HG03575 (cell line): Measurements from ENCODE around the gene SHLD2.
"Not testable (repeated sequence)": the region's sequence is repeated elsewhere in the genome, so short reads cannot be mapped to it uniquely, and the experiment has no call there.

Experiments used
- ATAC-seq: cut with Tn5 transposase; IDR thresholded peaks from one replicate; pipeline ENCODE4 v1.9.1; 2021; ENCODE audit not compliant: unreplicated experiment, insufficient number of reproducible peaks, low FRiP score; ENCODE audit errors: extremely low read depth

SHLD2 gene

DNA sequence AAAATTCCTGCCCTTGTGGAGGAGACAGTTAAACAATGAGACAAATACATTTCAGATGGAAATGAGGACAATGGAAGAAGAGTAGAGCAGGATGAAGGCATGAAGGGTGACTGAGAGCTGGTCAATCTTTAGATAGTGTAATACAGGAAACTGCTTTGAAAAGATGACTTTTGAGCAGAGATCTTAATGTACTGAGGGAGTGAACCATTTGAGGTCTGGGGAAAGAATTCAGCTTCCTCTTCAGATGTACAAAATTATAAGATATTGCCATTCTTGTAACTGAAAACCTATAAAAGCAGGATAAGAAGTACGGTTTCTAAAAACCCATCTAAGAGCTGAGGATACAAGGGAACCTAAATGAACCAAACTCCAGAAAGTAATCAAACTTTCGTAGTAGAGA lies 38.9 kb downstream of the SHLD2 start:
- not testable (repeated sequence) for ATAC-seq

DNA sequence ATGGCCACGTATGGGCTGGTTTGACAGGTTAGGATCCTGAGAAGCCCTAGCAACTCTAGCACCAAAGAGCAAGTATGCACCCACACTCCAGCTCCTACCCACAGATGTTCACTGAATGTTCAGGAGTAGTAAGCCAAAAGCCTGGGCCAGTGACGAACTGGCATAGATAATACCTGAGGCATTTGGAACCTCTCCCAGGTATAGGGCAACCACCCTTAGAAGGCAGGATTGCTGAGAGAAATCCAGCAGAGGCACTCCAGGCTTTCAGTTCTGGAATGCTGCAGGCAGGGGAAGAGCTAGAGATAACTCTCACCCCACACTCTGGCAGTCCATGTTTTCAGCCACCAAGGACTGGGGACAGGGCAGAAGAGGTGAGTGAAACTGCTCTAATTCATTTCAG lies 39.4 kb downstream of the SHLD2 start:
- ATAC-seq: not testable (repeated sequence)

DNA sequence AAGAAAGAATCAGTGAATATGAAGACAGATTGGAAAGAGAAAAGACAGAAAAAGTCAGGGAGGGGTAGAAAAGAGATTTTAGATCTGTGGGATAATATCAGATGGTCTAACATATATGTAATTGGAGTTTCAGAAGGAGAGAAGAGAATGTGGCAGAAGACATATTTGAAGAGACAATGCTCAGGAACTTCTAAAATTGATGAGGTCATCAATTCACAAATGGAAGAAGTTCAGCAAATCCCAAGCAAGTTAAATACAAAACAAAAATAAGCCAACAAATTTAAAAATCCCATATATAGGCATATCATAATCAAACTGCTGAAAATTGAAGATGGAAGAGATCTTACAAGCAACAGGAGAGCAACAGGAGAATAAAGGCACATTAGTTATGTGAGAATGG lies 42.5 kb downstream of the SHLD2 start:
- ATAC-seq: not testable (repeated sequence)

DNA sequence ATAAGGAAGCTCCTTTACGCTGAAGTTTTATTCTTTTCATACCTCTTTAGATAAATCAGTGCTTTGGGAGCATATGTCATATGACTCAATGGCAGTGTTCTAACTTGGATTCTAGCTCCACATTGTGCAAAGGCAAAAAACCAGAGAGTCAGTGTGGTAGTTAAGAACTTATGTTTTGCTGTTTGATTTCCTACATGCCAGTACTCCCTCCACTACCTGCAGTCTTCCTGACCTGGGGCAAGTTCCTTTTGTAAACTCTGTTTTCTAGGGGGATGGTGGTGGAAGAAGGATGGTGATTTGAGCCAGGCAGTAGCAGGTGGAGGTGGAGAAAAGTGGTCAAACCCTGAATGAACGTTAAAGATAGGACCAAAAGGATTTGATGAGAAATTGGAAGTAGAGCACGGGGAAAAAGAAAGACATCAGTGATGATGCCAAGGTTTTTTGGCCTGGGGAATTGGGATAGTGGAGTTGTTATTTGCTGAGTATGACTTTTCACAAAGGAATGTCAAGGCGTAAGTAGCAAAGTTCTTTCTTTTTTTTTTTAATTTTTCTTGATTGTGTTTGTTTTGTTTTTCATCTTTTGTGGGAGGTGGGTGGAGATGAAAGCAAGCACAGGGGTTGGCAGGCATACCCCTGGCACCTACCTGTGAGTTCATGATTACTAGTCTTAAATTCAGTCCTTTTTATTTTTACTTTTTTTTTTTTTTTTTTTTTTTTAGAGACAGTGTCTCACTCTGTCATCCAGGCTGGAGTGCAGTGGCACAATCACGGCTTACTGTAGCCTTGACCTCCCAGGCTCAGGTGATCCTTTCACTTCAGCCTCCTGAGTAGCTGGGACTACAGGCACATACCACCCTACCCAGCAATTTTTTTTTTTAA lies 47.5 kb downstream of the SHLD2 start:
- not testable (repeated sequence) for ATAC-seq

DNA sequence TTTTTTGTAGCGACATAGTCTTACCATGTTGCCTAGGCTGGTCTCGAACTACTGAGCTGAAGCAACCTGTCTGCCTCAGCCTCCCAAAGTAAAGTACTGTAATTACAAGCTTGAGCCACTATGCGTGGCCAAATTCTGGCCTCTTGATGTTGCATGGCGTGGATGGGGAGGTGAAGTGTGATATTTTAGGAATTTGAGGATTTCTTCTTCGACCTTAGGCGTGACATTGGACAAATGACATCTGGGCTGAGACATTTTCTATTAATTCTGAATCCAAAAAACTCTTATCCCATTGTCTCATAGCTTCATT lies 48.1 kb downstream of the SHLD2 start:
- not testable (repeated sequence) for ATAC-seq

DNA sequence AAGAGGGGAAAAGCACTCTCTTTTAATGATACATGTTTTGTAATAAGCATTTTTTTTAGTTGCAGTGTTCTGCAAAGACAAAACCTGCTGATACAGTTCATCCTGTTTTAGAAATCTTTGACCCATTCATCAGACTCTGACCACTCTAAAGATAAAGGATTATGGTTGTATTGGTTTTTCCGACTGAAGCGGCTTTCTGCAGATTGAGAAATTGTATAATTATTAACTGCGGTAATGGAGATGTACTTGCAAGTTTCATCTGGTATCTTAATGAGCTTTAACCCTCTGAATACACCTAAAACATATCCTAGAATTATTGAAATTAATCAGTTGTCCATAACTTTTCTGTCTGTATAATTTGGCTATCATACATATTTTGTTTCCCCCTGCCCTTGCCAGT lies 50.6 kb downstream of the SHLD2 start:
- not testable (repeated sequence) for ATAC-seq

DNA sequence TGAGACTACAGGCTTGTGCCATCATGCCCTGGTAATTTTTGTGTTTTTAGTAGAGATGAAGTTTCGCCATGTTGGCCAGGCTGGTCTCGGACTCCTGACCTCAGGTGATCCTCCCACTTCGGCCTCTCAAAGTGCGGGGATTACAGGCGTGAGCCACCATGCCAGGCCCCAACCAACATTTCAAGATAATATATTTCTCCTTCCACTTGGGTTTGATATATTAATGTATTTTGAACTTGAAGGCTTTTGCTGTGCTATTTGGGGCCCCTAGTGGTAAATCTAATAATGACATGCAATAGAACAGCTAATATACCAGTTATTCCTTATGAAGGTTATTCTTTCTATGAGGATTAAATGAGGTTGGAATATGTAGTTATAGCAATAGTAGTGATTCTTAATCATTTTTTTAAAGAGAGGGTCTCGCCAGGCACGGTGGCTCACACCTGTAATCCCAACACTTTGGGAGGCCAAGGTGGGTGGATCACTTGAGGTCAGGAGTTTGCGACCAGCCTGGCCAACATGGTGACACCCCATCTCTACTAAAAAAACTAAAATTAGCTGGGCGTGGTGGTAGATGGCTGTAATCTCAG lies 54.1 kb downstream of the SHLD2 start:
- ATAC-seq: not testable (repeated sequence)

DNA sequence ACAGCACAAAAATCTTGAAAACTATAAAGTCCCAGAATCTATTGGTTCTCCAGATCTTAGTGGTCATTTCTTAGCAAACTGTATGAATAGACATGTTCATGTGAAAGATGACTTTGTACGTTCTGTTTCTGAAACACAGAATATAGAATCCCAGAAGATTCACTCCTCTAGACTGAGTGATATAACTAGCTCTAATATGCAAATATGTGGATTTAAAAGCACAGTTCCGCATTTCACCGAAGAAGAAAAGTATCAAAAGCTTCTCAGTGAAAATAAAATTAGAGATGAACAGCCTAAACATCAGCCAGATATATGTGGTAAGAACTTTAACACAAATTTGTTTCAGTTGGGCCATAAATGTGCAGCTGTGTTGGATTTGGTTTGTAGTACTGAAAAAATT lies 56.5 kb downstream of the SHLD2 start:
- ATAC-seq: not testable (repeated sequence)

DNA sequence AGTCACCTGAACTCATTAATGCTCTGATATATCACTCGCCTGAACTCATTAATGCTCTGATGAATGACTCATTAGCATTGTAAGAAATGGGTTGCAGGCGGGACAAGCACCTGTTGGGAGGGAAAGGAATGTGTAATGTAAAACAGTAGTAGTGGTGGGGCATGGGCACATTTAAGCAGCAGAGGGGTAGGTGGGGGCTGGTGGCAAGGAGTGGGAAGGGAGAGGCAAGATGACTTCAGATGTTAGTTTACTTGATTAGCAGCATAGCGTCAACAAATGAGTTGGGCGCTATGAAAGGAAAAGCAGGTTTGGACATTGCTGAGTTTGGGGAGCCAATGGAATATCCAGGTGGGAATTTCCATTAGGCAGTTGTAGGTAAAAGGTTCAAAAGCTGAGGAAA lies 61.8 kb downstream of the SHLD2 start:
- ATAC-seq: not testable (repeated sequence)

DNA sequence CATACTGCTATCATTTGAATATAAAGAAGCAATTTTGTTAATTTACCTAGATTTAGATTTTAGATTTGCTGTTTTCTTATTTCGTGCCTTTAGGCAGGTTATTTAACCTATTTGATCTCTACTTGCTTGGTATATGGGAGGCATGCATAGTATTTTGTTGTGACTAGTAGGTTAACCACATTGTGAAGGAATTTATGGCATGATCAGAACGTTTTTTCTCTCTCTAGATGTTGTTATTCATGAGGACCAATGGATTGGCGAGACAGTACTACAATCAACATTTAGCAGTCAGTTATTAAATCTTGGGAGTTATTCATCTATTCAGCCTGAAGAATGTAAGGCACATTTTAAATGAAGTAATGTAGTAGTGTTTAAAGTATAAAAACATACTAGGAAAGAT lies 62.8 kb downstream of the SHLD2 start:
- ATAC-seq: not testable (repeated sequence)

DNA sequence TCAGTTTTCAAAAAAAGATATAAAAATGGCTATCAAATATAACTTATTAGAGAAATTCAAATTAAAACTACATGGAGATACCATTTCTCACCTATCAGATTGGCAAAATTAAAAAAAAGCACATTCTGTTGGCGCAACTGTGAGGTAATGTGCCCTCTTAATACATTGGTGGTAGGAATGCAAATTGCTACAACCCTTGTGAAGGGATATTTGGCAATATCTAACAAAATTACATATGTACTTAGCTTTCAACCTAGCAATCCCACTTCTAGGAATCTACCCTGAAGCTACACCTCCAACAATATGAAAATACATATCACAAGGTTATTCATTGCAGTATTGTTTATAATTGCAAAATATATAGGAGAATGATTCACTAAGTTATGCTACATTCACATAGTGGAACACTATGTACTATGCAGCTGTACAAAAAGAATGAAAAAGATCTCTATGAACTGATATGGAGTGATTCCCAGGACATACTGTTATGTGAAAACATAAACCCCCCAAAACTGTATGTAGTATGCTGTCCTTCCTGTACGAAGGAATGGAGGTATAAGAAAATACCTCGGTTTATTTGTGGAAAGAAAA lies 67.8 kb downstream of the SHLD2 start:
- ATAC-seq: not testable (repeated sequence)

DNA sequence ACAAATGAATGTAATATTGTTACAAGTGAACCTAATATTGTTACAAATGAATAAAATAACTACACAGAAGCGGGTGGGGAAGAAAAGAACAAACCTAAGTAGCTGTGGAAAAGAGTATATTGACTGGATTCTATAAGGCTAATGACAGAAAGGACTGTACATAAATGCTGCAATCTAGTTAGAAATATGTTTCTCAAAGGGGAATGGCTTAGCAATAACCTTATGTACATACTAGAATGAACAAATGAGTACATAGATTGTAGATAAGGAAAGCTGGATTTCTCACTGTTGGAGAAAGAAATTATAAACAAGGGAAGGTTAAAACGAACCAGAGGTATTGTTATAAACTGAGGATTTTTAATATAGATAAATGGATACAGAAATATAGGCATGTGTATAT lies 68.4 kb downstream of the SHLD2 start:
- ATAC-seq: not testable (repeated sequence)

DNA sequence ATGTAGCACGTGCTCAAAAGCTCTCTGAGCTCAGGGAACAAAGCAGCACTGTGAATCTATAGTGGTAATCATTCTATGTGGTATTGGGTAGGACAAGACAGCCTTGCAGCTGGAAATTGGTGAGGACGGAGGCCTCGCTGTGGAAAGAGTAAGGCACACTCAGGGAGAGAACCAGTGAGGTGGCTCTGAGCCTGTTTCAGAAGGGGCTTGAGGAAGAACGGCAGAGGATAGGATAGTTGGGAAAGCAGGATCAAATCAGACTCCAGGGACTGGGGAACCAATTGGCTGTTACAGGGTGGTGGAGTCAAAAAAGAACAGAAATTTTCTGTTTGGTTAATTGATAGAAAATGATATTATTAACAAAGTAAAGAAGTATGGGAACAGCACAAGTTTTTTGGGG lies 74.9 kb downstream of the SHLD2 start:
- ATAC-seq: not testable (repeated sequence)

DNA sequence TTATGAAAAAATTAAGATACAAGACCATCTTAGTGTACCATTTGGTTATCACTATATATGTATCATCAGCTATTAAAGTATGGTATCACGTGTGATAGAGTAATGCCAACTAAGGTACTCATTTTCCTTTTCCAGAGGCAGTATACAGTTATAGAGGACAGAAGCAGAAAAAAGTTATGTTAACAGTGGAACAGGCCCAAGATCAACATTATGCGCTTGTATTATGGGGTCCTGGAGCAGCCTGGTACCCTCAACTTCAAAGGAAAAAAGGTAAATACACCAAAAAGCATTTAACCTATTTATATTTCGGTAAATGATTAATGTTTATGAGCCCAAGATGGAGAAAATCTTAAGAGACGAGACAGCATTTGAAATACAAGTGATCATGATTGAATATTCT lies 75.7 kb downstream of the SHLD2 start:
- ATAC-seq: not testable (repeated sequence)

DNA sequence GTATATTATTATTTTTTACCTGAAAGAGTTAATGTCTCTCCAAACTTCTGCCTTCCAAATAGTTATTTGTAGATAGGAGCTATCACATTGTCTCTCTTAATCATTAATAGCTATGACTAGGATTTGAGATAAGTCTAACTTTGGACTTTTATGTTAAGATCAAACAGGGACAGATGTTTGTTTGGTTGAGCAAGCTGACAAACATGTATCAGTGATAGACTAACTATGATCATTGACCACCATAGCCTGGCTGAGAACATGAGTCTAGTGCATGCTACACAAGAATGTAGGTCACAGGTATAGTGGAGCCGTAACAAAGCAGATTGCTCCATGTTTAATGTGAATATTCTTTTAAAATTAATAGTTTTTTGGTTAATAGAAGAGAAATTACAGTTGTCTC lies 76.7 kb downstream of the SHLD2 start:
- not testable (repeated sequence) for ATAC-seq

DNA sequence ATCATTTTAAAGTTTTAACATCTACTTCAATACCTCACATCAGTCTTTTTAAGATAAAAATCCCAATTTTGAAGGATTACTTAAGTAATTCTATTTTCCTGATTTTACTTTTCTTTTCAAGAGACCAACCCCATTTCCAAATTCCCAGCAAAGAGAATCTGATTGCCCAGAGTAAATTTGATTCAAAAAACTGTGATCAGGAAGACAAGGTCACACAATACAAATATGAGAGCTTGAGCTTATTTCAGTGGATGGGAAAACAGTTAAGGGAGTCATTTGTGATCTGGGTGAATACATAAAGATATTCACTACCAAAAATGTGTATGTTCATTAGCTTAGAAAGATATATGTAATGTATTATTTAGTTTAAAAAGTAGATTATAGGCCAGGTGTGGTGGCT lies 77.2 kb downstream of the SHLD2 start:
- ATAC-seq: not testable (repeated sequence)

DNA sequence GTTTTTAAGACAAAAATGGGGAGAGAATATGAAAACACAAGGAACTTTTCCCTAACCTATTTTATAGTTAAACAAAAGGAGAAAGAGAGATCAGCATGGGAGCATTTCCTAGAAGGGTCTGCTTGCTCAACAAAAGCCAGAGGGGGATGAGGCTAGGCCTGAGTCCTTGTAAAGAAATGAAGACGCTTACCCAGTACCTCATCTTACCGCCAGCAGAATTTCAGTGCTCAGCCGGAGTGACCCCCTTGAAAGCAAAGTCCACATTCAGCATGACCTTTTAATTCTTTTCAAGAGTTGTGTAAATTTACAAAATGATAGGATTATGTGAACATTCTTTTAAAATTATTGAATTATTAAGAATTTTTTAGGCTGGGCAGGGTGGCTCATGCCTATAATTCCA lies 82.6 kb downstream of the SHLD2 start:
- ATAC-seq: not testable (repeated sequence)

DNA sequence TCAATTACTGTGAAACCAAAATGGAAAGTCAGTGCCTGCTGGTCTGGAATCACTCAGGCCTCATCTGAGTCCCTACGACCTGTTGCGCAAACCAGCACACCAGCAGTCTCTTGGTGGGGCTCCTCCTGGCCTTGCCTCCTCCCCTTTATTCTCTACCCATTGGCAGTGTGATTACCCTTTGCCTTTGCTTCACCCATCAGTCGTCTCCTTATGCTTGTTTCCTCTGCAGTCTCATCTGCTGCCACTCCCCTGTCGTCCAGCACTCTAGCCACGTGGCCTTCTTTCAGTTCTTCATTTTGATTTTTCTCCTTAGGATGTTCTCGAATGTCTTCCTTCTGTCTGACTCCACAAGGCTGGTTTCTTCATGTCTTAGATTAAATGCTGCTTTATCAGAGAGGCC lies 89.4 kb downstream of the SHLD2 start:
- ATAC-seq: not testable (repeated sequence)

DNA sequence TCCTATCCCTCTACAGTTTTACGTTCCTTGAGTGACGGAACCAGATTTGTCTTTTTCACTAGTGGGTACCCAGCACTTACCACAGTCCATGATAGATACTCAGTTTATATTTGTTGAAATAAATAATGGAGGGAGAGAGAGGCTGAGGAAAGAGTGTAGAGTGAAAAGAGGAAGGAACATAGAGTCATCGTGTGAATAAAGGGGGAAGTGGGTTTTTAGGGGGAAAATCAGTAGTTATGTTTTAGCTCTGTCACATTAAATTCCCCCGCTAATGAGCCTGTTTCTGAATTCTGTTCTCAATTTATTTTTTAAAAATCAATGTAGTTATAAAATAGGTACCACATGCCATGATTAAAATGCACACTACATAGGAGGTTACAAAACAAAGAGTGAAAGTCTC lies 91.0 kb downstream of the SHLD2 start:
- ATAC-seq: not testable (repeated sequence)

DNA sequence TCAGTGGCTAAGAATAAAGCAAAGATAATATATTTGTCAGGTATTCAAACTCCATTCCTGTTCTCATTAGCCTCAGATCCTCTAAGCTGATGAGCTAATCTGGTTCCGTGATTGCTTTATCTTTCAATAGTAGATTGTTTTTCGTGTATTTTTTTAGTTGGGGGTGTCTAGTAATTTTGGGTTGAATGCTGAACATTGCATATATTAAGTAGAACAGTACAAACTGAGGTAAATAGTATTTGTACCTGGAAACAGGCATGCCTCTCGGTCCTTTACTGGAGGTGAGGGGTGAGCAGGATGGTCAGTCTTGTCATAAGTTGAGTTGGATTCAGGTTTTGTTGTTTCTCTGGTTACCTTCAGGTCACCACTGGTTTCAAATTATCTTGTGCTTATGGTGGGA lies 92.6 kb downstream of the SHLD2 start:
- ATAC-seq: not testable (repeated sequence)
